Measurements from ENCODE around the gene CLGN. TPM values are rescaled to one million over a fixed set of nuclear protein-coding genes. Genes with fewer than 3 reads are reported as not detected.
A peak's percentile ranks its signal among the peaks of the same experiment; 100 is the strongest.

The CLGN gene
- total and polyA plus RNA-seq, 2 donors, result 1.8 to 4.8 TPM

GRCh38 chr4:140363051-140363450, 64.4 kb downstream of the CLGN start:
- DNase-seq (ENCODE audit: extremely low spot score), result no peak
- Histone ChIP-seq H3K36me3 (ENCODE audit: insufficient read depth) (no peaks in the 10 kb centered on the region), H3K4me3 (ENCODE audit: low read depth, low read length) (no peak overlapping the region), H3K27ac (ENCODE audit: low read depth) (no peak overlapping the region), H3K4me1 (ENCODE audit: insufficient read depth) (no peaks in the 10 kb centered on the region)
- WGBS, result 89% methylated on average over 3 of the region's 3 CpGs

- DNase-seq (ENCODE audit: extremely low spot score), result no peak
- H3K27ac ChIP-seq (ENCODE audit: low read depth), result no peak overlapping the region
- no peaks in the 10 kb centered on the region for H3K36me3 ChIP-seq (ENCODE audit: insufficient read depth)
- no peaks in the 10 kb centered on the region for H3K4me1 ChIP-seq (ENCODE audit: insufficient read depth)
- WGBS, result 91% methylated on average over 4 of the region's 4 CpGs
- H3K4me3 ChIP-seq (ENCODE audit: low read depth, low read length), result no peak overlapping the region
Observed at GRCh38 chr4:140361099-140361498, 66.3 kb downstream of the CLGN start.

GRCh38 chr4:140359562-140360427, 67.7 kb downstream of the CLGN start:
- Histone ChIP-seq H3K4me1 (ENCODE audit: insufficient read depth) (no peaks in the 10 kb centered on the region), H3K4me3 (ENCODE audit: low read depth, low read length) (no peak overlapping the region), H3K27ac (ENCODE audit: low read depth) (no peak overlapping the region), H3K36me3 (ENCODE audit: insufficient read depth) (no peaks in the 10 kb centered on the region)
- DNase-seq (ENCODE audit: extremely low spot score), result peak; percentile 56
- 30% methylated on average over 7 of the region's 7 CpGs for WGBS

- H3K4me3 ChIP-seq (ENCODE audit: low read depth, low read length), result no peak overlapping the region
- no peaks in the 10 kb centered on the region for H3K36me3 ChIP-seq (ENCODE audit: insufficient read depth)
- H3K27ac ChIP-seq (ENCODE audit: low read depth), result no peak overlapping the region
- no peaks in the 10 kb centered on the region for H3K4me1 ChIP-seq (ENCODE audit: insufficient read depth)
- 0% methylated on average over 1 of the region's 1 CpG for WGBS
- no peak for DNase-seq (ENCODE audit: extremely low spot score)
Observed at GRCh38 chr4:140358281-140358680, 69.2 kb downstream of the CLGN start.

GRCh38 chr4:140357868-140358267, 69.6 kb downstream of the CLGN start:
- Histone ChIP-seq H3K27ac (ENCODE audit: low read depth) (no peak overlapping the region), H3K4me3 (ENCODE audit: low read depth, low read length) (no peak overlapping the region), H3K4me1 (ENCODE audit: insufficient read depth) (no peaks in the 10 kb centered on the region), H3K36me3 (ENCODE audit: insufficient read depth) (no peaks in the 10 kb centered on the region)
- WGBS, result 67% methylated on average over 3 of the region's 3 CpGs
- no peak for DNase-seq (ENCODE audit: extremely low spot score)

- DNase-seq (ENCODE audit: extremely low spot score), result no peak
- H3K27ac ChIP-seq (ENCODE audit: low read depth), result no peak overlapping the region
- H3K4me1 ChIP-seq (ENCODE audit: insufficient read depth), result no peaks in the 10 kb centered on the region
- H3K36me3 ChIP-seq (ENCODE audit: insufficient read depth), result no peaks in the 10 kb centered on the region
- WGBS, result 90% methylated on average over 1 of the region's 1 CpG
- no peak overlapping the region for H3K4me3 ChIP-seq (ENCODE audit: low read depth, low read length)
Observed at GRCh38 chr4:140355288-140355687, 72.2 kb downstream of the CLGN start.

GRCh38 chr4:140353786-140354185, 73.7 kb downstream of the CLGN start:
- Histone ChIP-seq H3K4me3 (ENCODE audit: low read depth, low read length) (no peak overlapping the region), H3K27ac (ENCODE audit: low read depth) (no peak overlapping the region), H3K36me3 (ENCODE audit: insufficient read depth) (no peaks in the 10 kb centered on the region), H3K4me1 (ENCODE audit: insufficient read depth) (no peaks in the 10 kb centered on the region)
- WGBS, result 37% methylated on average over 6 of the region's 6 CpGs
- DNase-seq (ENCODE audit: extremely low spot score), result peak; percentile 33

GRCh38 chr4:140351093-140352075, 76.1 kb downstream of the CLGN start:
- no peak for DNase-seq (ENCODE audit: extremely low spot score)
- Histone ChIP-seq H3K27ac (ENCODE audit: low read depth) (no peak overlapping the region), H3K4me1 (ENCODE audit: insufficient read depth) (no peaks in the 10 kb centered on the region), H3K36me3 (ENCODE audit: insufficient read depth) (no peaks in the 10 kb centered on the region), H3K4me3 (ENCODE audit: low read depth, low read length) (no peak overlapping the region)
- WGBS, result 89% methylated on average over 28 of the region's 28 CpGs

GRCh38 chr4:140349816-140350215, 77.6 kb downstream of the CLGN start:
- WGBS, result 92% methylated on average over 2 of the region's 2 CpGs
- H3K4me3 ChIP-seq (ENCODE audit: low read depth, low read length), result no peak overlapping the region
- no peak for DNase-seq (ENCODE audit: extremely low spot score)
- no peak overlapping the region for H3K27ac ChIP-seq (ENCODE audit: low read depth)
- H3K36me3 ChIP-seq (ENCODE audit: insufficient read depth), result no peaks in the 10 kb centered on the region
- H3K4me1 ChIP-seq (ENCODE audit: insufficient read depth), result no peaks in the 10 kb centered on the region

- H3K4me1 ChIP-seq (ENCODE audit: insufficient read depth), result no peaks in the 10 kb centered on the region
- no peaks in the 10 kb centered on the region for H3K36me3 ChIP-seq (ENCODE audit: insufficient read depth)
- no peak overlapping the region for H3K27ac ChIP-seq (ENCODE audit: low read depth)
- H3K4me3 ChIP-seq (ENCODE audit: low read depth, low read length), result no peak overlapping the region
- no peak for DNase-seq (ENCODE audit: extremely low spot score)
- 86% methylated on average over 9 of the region's 9 CpGs for WGBS
Observed at GRCh38 chr4:140346136-140346535, 81.3 kb downstream of the CLGN start.

GRCh38 chr4:140344621-140345020, 82.8 kb downstream of the CLGN start:
- no peaks in the 10 kb centered on the region for H3K4me1 ChIP-seq (ENCODE audit: insufficient read depth)
- DNase-seq (ENCODE audit: extremely low spot score), result no peak
- no peaks in the 10 kb centered on the region for H3K36me3 ChIP-seq (ENCODE audit: insufficient read depth)
- no peak overlapping the region for H3K27ac ChIP-seq (ENCODE audit: low read depth)
- 73% methylated on average over 9 of the region's 9 CpGs for WGBS
- H3K4me3 ChIP-seq (ENCODE audit: low read depth, low read length), result no peak overlapping the region

GRCh38 chr4:140344101-140344500, 83.3 kb downstream of the CLGN start:
- 79% methylated on average over 3 of the region's 3 CpGs for WGBS
- Histone ChIP-seq H3K4me3 (ENCODE audit: low read depth, low read length) (no peak overlapping the region), H3K4me1 (ENCODE audit: insufficient read depth) (no peaks in the 10 kb centered on the region), H3K27ac (ENCODE audit: low read depth) (no peak overlapping the region), H3K36me3 (ENCODE audit: insufficient read depth) (no peaks in the 10 kb centered on the region)
- no peak for DNase-seq (ENCODE audit: extremely low spot score)

- 31% methylated on average over 5 of the region's 5 CpGs for WGBS
- DNase-seq (ENCODE audit: extremely low spot score), result no peak
- H3K4me3 ChIP-seq (ENCODE audit: low read depth, low read length), result no peak overlapping the region
- H3K36me3 ChIP-seq (ENCODE audit: insufficient read depth), result no peaks in the 10 kb centered on the region
- H3K27ac ChIP-seq (ENCODE audit: low read depth), result no peak overlapping the region
- H3K4me1 ChIP-seq (ENCODE audit: insufficient read depth), result no peaks in the 10 kb centered on the region
Observed at GRCh38 chr4:140343303-140343702, 84.1 kb downstream of the CLGN start.

- WGBS, result 85% methylated on average over 1 of the region's 1 CpG
- H3K27ac ChIP-seq (ENCODE audit: low read depth), result no peak overlapping the region
Observed at GRCh38 chr4:140342620-140343019, 84.8 kb downstream of the CLGN start.

More at GRCh38 chr4:140342620-140343019, 84.8 kb downstream of the CLGN start:
- Histone ChIP-seq H3K4me3 (ENCODE audit: low read depth, low read length) (no peak overlapping the region), H3K4me1 (ENCODE audit: insufficient read depth) (no peaks in the 10 kb centered on the region), H3K36me3 (ENCODE audit: insufficient read depth) (no peaks in the 10 kb centered on the region)
- no peak for DNase-seq (ENCODE audit: extremely low spot score)

Data from urinary bladder (tissue), 4 donors.